Ishikawa (cell line): ENCODE measurements around the gene ZHX3.

Experiments used
- CEBPB ChIP-seq: IDR thresholded peaks from 2 replicates; pipeline ENCODE4 v1.6.1; 2012
- CREB1 ChIP-seq: IDR thresholded peaks from 2 replicates; pipeline ENCODE4 v1.6.1; 2012; ENCODE audit warnings: low read depth
- EGR1 ChIP-seq: IDR thresholded peaks from 2 replicates; pipeline ENCODE4 v1.6.1; 2012
- EP300 ChIP-seq: IDR thresholded peaks from 2 replicates; pipeline ENCODE4 v1.6.1; 2012; ENCODE audit warnings: borderline replicate concordance
- FOXM1 ChIP-seq: IDR thresholded peaks from 2 replicates; pipeline ENCODE4 v1.6.1; 2012; ENCODE audit warnings: low read depth, borderline replicate concordance
- NFIC ChIP-seq: IDR thresholded peaks from 2 replicates; pipeline ENCODE4 v1.6.1; 2012
- RAD21 ChIP-seq: IDR thresholded peaks from 2 replicates; pipeline ENCODE4 v1.6.1; 2012; ENCODE audit warnings: low read depth
- TAF1 ChIP-seq: IDR thresholded peaks from 2 replicates; pipeline ENCODE4 v1.6.1; 2012; ENCODE audit warnings: low read depth, mild to moderate bottlenecking
- TCF12 ChIP-seq: IDR thresholded peaks from 2 replicates; pipeline ENCODE4 v1.6.1; 2012; ENCODE audit warnings: low read depth
- TEAD4 ChIP-seq: IDR thresholded peaks from 2 replicates; pipeline ENCODE4 v1.6.1; 2012
- YY1 ChIP-seq: IDR thresholded peaks from 2 replicates; pipeline ENCODE4 v1.6.1; 2012; ENCODE audit warnings: low read depth
- ZBTB7A ChIP-seq: IDR thresholded peaks from 2 replicates; pipeline ENCODE4 v1.6.1; 2012; ENCODE audit warnings: low read depth
- TF ChIP-seq, protein P1 (sequence below): IDR thresholded peaks from 2 replicates; pipeline ENCODE4 v1.6.1; 2012; ENCODE audit warnings: low read depth, mild to moderate bottlenecking
- TF ChIP-seq, protein P2 (sequence below): IDR thresholded peaks from 2 replicates; pipeline ENCODE4 v1.6.1; 2012
- TF ChIP-seq, protein P3 (sequence below): IDR thresholded peaks from 2 replicates; pipeline ENCODE4 v1.6.1; 2012

The ZHX3 gene

DNA sequence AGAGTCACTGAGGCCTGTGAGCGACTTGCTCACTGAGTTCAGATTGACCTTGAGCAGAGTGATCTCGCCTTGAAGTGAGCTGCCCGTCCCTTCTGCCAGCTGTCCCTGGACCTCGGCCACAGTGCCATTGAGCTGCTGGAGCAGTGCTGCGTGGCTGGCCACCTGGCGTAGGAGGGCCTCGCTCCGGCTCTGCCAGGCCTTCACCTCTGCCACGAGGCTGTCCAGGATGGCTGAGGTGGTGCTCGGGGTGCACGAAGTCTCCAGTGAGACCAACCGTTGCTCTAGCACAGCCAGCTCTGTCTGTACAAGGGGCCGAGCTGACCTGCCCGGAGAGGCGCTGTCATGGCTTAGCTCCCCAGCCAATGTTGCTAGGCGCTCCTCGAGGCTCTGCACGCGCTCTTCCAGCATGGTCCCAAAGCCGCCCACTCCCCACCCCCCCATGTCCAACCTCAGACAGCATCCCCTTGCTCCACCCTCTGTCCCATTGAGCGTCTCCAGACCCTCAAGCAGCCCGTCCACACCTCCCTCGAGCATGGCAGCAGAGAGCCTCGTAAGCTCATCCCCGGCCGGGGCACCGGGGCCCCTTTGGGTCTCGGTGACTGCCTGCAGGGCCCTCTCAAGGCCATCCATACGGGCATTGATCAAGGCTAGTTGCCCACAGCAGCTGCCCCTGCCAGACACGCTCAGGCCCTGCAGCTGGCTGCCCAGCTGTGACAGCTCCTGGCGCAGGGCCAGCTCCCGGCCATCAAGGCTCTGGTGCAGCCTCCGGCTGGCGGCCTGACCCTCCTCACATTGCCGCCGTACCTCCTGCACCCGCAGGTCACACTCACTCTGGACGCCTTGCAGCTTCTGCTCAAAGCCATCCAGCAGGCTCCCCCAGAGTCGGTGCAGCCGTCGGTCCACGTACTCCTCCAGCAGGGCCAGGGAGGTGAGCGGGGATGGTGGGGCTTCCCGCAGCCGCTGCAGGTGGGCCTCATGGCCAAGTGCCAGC is 44.5 kb upstream of the ZHX3 start:
- TF ChIP-seq YY1 (no peak), NFIC (peak; percentile 71; the same call in 1 of the 2 replicates)

DNA sequence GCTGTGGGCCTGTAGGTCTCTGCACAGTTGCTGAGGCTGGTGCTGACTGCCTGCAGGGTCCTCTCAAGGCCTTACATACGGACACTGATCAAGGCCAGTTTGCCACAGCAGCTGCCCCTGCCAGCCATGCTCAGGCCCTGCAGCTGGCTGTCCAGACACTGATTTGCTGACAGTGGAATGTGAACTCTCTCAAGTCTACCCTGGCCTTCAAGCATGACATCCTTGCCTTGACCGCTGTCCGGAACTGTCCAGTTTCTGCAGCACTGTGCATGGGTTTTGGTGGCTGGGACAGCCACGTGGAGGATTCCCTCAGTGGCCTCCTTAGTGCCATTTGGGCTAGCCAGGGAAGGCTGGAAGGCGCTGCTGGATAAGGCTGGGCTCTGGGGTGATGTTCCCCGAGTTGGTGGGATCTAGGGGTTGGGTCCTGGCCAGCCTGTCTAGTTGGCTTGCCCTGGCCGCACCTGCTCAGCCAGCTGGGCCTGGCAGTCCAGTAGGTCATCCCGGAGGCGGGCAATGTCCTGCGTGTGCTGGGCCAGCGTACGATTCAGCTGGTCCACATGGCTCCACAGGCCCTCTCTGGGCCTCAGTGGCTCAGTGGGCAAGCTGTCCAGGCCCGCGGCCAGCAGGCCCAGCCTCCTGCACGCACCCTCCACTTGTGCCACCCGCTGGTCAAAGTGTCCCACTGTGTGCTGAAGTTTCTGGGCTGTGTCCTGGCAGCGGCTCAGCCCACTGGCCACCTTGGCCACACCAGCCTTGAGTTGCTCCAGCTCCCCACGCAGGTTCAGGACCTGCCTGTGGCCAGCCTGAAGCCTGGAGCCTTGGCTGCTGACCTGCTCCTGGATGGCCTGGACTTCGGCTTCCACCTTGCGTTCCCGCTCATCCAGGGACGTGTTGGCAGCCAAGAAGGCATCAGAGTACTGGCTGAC is 43.6 kb upstream of the ZHX3 start:
- TF ChIP-seq, protein P1, sequence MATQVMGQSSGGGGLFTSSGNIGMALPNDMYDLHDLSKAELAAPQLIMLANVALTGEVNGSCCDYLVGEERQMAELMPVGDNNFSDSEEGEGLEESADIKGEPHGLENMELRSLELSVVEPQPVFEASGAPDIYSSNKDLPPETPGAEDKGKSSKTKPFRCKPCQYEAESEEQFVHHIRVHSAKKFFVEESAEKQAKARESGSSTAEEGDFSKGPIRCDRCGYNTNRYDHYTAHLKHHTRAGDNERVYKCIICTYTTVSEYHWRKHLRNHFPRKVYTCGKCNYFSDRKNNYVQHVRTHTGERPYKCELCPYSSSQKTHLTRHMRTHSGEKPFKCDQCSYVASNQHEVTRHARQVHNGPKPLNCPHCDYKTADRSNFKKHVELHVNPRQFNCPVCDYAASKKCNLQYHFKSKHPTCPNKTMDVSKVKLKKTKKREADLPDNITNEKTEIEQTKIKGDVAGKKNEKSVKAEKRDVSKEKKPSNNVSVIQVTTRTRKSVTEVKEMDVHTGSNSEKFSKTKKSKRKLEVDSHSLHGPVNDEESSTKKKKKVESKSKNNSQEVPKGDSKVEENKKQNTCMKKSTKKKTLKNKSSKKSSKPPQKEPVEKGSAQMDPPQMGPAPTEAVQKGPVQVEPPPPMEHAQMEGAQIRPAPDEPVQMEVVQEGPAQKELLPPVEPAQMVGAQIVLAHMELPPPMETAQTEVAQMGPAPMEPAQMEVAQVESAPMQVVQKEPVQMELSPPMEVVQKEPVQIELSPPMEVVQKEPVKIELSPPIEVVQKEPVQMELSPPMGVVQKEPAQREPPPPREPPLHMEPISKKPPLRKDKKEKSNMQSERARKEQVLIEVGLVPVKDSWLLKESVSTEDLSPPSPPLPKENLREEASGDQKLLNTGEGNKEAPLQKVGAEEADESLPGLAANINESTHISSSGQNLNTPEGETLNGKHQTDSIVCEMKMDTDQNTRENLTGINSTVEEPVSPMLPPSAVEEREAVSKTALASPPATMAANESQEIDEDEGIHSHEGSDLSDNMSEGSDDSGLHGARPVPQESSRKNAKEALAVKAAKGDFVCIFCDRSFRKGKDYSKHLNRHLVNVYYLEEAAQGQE: no peak; the same call in 1 of the 2 replicates
- TF ChIP-seq NFIC (no peak), EGR1 (no peak), TAF1 (no peak), RAD21 (no peak), FOXM1 (no peak), ZBTB7A (no peak), YY1 (no peak), CEBPB (no peak), CREB1 (no peak), TCF12 (no peak), TEAD4 (no peak), EP300 (no peak)
- TF ChIP-seq, protein P2, sequence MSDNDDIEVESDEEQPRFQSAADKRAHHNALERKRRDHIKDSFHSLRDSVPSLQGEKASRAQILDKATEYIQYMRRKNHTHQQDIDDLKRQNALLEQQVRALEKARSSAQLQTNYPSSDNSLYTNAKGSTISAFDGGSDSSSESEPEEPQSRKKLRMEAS: no peak
- TF ChIP-seq, protein P3, sequence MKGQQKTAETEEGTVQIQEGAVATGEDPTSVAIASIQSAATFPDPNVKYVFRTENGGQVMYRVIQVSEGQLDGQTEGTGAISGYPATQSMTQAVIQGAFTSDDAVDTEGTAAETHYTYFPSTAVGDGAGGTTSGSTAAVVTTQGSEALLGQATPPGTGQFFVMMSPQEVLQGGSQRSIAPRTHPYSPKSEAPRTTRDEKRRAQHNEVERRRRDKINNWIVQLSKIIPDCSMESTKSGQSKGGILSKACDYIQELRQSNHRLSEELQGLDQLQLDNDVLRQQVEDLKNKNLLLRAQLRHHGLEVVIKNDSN: no peak

DNA sequence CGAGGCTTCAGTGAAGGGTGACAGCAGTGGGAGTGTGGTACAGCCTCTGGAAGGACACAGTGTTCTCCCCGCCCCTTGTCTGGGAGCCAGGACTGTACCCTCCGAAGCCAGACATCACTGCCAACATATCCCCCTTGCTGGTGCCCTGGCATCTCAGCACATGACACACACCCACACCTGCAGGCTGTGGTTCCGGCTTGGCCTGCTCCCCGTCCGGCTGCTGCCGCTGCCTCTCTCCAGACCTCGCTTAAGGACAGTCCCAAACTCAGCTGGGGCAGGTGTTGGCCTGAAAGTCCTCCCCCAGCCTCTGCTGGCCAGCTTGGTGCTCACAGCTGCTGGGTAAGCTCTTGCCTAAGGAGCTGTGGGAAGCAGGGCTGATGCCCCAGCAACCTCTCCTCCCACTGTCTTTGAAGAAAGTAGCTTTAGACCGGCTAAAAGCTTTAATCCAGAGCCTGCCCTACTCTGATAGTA is 42.0 kb upstream of the ZHX3 start:
- no peak for TF ChIP-seq TAF1
- TF ChIP-seq EP300: no peak
- no peak for TF ChIP-seq TEAD4

DNA sequence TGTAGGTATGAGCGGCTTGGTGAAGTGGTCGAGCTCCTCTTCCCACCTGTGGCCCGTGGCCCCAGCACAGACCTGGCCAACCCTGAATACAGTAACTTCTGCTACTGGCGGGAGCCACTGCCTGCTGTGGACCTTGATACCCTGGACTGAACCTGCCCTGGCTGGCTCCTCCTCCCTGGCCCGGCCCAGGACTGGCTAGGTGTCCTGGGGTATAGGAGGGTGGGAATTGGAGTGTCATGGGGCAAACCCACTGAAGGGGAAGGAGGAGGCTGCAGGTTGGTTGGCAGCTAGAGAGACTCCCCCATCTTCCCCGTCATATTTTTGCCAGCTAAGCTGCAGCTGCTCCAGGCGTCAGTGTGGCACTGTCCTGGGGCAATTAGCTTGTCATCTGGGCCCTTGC is 41.2 kb upstream of the ZHX3 start:
- TF ChIP-seq FOXM1 (no peak), CEBPB (no peak)

DNA sequence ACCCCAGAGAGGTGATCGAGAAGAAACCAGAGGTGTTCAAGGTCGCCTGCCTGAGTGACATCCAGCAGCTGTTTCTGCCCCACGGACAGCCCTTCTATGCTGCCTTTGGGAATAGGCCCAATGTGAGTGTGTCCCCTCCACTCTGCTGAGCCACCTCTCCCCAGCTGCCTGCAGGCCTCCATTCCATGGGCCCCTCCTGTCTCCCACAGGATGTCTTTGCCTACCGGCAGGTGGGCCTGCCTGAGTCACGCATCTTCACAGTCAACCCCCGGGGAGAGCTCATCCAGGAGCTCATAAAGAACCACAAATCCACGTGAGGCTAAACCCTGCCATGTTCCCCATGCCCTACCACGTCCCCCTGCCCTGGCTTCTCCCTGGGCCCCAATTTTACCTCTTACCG is 40.7 kb upstream of the ZHX3 start:
- TF ChIP-seq TAF1 (no peak), YY1 (no peak), CREB1 (no peak), FOXM1 (no peak), NFIC (no peak), ZBTB7A (no peak), TEAD4 (no peak), TCF12 (no peak), CEBPB (no peak), EP300 (no peak), RAD21 (no peak), EGR1 (no peak)
- TF ChIP-seq, protein P2: no peak
- TF ChIP-seq, protein P3: no peak
- TF ChIP-seq, protein P1: no peak
